ENCODE measurements around the gene ASXL2. TPM values are rescaled to one million over a fixed set of nuclear protein-coding genes. Genes with fewer than 3 reads are reported as not detected.
"Not testable (repeated sequence)": the region's sequence is repeated elsewhere in the genome, so short reads cannot be mapped to it uniquely, and the experiment has no call there.

The ASXL2 gene
- total RNA-seq, 1 experiment from 2014 or later = 6.6 TPM

DNA sequence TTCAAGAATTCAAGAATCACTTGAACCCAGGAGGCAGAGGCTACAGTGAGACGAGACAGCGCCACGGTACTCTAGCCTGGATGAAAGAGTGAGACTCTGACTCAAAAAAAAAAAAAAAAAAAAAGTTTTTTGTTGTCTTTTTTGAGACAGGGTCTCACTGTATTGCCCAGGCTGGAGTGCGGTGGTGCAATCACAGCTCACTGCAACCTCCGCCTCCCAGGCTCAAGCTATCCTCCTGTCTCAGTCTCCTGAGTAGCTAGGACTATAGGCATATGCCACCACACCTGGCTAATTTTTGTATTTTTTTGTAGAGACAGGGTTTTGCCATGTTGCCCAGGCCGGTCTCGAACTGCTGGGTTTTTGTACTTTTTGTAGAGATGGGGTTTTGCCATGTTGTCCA is 28.9 kb downstream of the ASXL2 start:
- DNase-seq (ENCODE audit: low read depth); in situ Hi-C loops (cut with HindIII; ENCODE audit: low pct_unique_long_range_greater_than_20kb, low sequenced_read_pairs): not testable (repeated sequence)

DNA sequence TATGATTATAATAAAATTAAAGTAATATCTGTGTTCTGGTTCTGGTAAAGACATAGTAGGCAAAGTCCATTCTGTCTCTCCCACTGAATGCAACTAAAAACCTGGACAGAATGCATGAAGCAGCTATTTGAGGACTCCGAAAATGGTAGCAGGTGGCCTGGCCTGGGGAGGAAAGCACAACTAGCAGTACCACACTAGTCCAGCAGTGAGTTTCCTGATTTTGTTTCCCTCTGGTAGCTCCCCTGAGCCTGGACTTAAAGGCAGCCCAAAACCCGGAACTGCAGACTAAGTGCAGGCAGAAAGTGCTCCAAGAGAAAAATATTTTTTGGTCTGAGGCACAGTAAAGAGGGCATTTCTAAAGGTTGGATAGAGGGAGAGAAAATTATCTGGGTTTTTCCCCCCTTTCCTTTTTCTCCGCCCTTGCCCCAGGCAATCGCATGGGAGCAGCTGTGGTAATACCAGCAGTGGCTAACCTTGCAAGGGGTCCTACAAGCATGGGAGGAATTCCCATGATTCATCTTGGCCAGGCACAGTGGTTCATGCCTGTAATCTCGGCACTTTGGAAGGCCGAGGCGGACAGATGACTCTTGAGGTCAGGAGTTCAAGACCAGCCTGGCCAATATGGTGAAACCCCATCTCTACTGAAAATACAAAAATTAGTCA is 32.3 kb downstream of the ASXL2 start:
- no peak for DNase-seq (ENCODE audit: low read depth)
- in situ Hi-C loops (cut with HindIII; ENCODE audit: low pct_unique_long_range_greater_than_20kb, low sequenced_read_pairs) = no loop called here

DNA sequence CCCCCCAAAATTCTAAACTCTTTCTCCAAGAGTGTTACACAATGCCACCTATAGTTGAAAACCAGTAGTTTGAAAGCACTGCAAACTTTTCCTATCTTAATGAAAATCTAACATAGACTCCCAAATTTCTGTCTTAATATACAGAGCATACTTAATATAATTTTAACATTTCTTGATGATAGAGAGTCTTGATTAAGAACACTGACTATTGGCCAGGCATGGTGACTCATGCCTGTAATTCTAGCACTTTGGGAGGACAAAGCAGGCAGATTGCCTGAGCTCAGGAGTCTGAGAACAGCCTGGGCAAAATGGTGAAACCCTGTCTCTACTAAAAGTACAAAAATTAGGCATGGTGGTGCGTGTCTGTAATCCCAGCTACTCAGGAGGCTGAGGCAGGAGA is 34.2 kb downstream of the ASXL2 start:
- DNase-seq (ENCODE audit: low read depth) = no peak
- in situ Hi-C loops (cut with HindIII; ENCODE audit: low pct_unique_long_range_greater_than_20kb, low sequenced_read_pairs) = no loop called here

DNA sequence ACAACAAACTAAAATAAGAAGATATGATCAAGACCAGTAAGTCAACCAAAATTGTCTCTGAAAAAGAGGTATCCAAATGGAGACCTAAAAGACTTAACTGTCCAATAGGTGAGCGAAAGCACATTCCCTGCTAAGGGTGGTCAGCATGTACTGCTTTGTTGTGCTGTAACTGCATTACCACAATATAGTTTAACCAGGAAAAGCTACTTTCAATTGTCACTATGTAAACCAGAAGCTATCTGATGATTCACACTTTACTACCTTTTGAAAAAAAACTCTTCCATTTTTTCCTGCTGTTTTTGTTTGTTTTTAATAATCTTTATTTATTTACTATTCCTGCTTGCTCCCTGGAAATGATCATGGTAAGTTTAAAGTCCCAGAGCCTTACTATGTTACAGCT is 36.1 kb downstream of the ASXL2 start:
- in situ Hi-C loops (cut with HindIII; ENCODE audit: low pct_unique_long_range_greater_than_20kb, low sequenced_read_pairs) = no loop called here
- DNase-seq (ENCODE audit: low read depth) = no peak

DNA sequence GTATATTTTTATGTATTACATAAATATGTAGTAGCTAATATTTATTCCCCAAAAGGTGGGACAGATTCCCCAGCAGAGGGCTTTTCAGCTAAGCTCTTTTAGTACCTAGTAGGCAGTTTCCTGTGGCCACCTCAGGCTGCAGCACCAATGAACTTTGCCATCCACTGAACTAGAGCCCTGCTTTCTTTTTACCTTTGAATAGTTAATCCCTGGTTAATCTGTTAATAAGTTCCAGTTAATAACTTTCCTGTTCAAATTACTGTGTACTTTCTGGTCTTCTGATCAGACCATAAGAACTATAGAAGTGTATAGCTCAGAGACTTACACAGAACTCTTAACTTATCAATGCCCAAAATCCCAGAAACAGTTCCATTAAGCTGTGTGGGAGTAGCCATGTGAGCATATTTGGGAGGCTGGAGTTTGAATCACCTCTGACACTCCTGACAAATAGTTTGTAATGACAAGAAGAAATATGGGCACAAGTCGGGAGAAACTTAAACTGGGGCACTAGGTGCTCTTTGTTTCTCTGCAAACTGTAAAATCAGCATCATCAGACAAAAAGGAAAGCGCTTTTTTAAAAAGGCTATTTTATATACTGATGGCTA is 40.0 kb downstream of the ASXL2 start:
- in situ Hi-C loops (cut with HindIII; ENCODE audit: low pct_unique_long_range_greater_than_20kb, low sequenced_read_pairs) = no loop called here
- DNase-seq (ENCODE audit: low read depth) = peak; percentile 45

DNA sequence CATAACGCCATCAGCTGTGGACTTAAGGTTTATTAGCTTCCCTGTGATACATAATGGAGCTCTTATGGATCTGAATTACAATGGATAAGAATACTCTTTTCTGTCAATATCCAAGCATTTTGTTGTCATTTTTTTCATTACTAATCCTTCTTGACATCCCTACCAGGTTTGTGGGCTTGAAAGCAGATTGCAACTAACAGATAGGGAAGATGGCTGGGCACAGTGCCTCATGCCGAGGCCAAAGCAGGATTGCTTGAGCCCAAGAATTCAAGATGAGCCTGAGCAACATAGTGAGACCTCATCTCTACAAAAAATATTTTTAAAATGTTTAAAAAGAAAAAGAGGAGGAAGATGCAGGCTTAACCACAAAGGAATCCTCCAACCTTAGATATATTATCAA is 42.4 kb downstream of the ASXL2 start:
- in situ Hi-C loops (cut with HindIII; ENCODE audit: low pct_unique_long_range_greater_than_20kb, low sequenced_read_pairs) = no loop called here
- no peak for DNase-seq (ENCODE audit: low read depth)

DNA sequence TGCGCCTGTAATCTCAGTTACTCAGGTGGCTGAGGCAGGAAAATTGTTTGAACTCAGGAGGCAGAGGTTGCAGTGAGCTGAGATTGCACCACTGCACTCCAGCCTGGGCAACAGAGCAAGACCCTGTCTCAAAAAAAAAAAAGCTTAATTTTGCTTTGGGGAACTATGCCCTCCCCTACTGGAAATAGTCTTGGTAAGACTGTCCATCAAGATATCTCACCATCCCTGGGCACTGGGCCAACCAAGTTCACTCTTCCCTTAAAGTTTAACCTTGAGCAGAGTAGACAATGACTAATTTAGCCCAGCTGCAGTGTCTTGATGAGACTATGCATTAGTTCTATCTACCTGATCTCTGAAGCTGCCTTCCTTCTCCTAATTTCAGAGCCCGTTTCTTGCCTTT is 44.7 kb downstream of the ASXL2 start:
- DNase-seq (ENCODE audit: low read depth) = peak; percentile 64
- in situ Hi-C loops (cut with HindIII; ENCODE audit: low pct_unique_long_range_greater_than_20kb, low sequenced_read_pairs) = no loop called here

DNA sequence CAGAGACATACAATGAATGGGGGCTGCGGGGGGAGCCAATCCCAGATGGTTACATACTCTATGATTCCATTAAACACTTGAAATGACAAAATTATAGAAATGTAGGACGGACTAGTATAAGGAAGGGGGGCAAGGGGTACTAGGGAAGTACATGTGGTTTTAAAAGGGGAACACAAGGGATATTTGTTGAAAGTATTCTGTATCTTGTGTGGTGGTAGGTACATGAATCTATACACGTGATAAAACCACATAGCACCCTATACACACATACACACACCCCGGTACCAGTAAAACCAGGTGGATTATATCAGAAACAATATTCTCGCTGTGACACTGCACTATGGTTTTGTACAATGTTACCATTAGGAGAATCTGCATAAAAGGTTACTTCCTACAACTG is 45.4 kb downstream of the ASXL2 start:
- in situ Hi-C loops (cut with HindIII; ENCODE audit: low pct_unique_long_range_greater_than_20kb, low sequenced_read_pairs) = no loop called here

DNA sequence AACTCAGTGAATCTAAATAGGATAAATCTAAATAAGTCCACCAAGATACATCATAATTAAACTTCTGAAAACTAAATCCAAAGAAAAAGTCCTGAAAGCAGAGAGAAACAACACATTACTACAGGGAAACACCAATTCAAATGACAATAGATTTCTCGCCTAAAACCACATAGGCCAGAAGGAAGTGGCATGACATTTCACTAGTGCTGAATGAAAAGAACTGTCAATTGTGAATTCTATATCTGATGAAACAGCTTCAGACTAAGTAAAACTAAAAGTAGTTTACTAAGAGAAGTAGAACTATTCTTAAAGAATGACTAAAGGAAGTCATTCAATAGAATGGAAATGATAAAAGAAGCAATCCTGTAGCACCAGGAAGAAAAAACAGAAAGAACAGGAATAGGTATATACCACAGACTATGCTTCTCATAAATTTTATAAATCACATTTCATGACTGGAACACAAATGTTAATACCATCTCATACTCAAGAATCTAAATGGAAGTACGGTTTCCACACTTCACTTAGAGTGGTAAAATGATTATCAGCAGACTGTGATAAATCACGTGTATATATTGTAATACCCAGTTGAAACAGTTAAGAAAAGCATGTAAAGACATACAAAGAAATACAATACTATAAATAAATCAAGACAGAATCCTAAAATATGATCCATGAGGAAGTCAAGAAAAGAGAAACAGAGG is 46.4 kb downstream of the ASXL2 start:
- in situ Hi-C loops (cut with HindIII; ENCODE audit: low pct_unique_long_range_greater_than_20kb, low sequenced_read_pairs) = no loop called here
- no peak for DNase-seq (ENCODE audit: low read depth)

More for the DNA sequence above, 45.4 kb downstream of the ASXL2 start:
- no peak for DNase-seq (ENCODE audit: low read depth)

DNA sequence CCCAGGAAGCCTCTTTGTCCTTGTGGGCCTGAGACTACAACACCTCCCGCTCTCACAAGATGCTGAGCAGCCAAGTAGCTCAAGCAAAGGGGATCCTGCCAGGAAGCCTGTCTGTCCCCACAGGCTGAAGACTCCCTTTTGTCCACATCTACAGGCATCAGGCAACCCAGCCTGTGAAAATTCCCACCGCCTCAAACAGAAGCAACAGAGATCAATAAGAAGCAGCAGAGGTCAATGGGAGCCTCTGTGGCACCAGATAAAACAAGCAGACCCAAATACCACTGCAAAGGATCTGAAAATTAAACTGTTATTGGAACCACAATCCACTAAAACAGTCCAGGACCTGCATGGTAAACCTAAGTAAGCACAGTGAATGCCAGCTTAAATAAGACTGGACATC is 48.5 kb downstream of the ASXL2 start:
- no peak for DNase-seq (ENCODE audit: low read depth)
- in situ Hi-C loops (cut with HindIII; ENCODE audit: low pct_unique_long_range_greater_than_20kb, low sequenced_read_pairs) = no loop called here

DNA sequence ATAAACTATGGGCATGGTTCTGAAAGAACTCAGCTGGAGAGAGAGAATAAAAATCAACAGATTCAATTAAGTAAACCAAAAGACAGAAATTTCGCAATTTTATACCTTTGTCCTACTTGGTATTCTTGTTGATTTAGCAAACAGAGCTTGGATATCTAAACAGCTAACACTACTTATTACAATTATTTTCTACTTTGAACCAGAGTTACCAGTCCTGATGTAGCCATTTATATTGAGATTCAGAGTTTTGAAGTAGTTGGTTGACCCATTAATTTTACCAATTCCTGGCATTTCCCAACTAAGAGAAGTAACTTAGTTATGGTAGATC is 48.9 kb downstream of the ASXL2 start:
- in situ Hi-C loops (cut with HindIII; ENCODE audit: low pct_unique_long_range_greater_than_20kb, low sequenced_read_pairs) = no loop called here
- DNase-seq (ENCODE audit: low read depth) = no peak

DNA sequence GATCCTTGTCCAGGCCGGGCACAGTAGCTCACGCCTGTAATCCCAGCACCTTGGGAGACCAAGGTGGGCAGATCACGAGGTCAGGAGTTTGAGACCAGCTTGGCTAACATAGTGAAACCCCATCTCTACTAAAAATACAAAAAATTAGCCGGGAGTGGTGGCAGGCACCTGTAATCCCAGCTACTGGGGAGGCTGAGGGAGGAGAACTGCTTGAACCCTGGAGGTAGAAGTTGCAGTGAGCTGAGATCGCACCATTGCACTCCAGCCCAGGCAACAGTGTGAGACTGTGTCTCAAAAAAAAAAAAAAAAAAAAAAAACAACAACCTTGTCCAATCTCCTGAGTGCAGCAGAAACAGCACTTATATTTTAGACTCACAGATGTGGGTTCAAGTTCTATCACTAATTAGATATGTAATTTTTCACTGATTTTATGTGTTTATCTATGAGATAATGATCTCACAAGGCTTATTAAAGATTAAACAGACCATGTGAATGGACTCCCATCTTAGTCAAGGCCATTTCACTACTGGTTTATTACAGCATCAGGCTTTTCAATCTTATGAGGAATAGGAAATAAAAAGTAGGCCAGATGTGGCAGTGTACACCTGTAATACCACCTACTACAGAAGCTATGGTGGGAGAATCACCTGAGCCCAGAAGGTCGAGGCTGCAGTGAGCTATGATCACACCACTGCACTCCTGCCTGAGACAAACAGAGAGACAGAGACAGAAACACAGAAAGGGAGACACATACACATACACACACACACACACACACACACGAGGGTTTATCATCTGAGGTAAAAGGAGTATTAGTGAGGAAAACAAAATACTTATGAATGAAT is 49.5 kb downstream of the ASXL2 start:
- in situ Hi-C loops (cut with HindIII; ENCODE audit: low pct_unique_long_range_greater_than_20kb, low sequenced_read_pairs) = not testable (repeated sequence)
- DNase-seq (ENCODE audit: low read depth) = peak; percentile 48

DNA sequence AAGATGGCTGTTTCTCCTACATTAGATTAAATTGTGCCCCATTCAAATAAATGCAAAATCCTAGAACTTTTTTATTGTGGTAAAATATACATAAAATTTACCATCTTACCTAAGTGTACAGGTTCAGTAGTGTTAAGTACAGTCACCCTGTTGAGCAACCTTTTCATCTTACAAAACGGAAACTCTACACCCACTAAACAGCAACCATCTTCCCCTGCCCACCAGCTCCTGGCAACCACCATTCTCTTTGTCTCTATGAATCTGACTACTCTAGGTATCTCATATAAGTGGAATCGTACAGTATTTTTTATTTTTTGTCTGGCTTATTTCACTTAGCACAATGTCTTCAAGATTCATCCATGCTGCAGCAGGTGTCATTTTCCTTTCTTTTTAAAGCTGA is 53.0 kb downstream of the ASXL2 start:
- in situ Hi-C loops (cut with HindIII; ENCODE audit: low pct_unique_long_range_greater_than_20kb, low sequenced_read_pairs) = no loop called here
- DNase-seq (ENCODE audit: low read depth) = no peak

DNA sequence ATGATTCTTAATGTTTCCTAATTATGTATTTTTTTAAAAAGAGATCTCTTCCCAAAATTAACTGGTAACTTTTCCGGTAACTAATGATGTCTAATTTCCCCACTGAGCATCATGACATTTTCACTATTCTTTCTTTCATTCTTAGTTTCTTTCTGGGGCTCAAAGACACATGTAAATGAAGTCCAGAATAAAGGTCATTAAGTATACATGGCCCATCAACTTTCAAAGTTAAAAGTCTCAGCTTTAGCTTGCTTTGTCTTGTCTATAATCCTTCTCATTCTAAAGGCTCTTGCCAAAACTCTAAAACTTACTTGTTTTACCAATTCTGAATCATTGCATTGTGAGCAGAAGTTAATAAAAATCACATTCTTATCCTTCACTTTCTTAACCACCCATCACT is 53.6 kb downstream of the ASXL2 start:
- in situ Hi-C loops (cut with HindIII; ENCODE audit: low pct_unique_long_range_greater_than_20kb, low sequenced_read_pairs) = no loop called here
- DNase-seq (ENCODE audit: low read depth) = no peak

DNA sequence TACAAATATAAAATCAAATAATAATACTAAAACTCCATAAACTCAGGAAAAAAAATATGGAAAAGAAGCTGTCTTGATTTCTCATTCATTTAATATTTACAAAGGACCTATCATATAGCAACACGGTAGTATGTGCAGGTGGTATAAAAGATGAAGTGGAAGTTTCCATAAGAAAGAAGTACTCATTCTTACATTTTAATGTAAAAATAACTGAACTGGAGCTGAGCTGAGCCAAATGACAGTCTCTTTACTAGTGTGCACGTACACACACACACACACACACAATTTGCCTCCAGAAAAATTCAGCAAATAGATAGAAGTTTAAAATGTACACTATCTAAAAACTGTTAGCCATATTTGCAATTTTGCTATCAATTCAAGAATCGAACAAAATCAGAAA is 54.1 kb downstream of the ASXL2 start:
- in situ Hi-C loops (cut with HindIII; ENCODE audit: low pct_unique_long_range_greater_than_20kb, low sequenced_read_pairs) = no loop called here
- no peak for DNase-seq (ENCODE audit: low read depth)

DNA sequence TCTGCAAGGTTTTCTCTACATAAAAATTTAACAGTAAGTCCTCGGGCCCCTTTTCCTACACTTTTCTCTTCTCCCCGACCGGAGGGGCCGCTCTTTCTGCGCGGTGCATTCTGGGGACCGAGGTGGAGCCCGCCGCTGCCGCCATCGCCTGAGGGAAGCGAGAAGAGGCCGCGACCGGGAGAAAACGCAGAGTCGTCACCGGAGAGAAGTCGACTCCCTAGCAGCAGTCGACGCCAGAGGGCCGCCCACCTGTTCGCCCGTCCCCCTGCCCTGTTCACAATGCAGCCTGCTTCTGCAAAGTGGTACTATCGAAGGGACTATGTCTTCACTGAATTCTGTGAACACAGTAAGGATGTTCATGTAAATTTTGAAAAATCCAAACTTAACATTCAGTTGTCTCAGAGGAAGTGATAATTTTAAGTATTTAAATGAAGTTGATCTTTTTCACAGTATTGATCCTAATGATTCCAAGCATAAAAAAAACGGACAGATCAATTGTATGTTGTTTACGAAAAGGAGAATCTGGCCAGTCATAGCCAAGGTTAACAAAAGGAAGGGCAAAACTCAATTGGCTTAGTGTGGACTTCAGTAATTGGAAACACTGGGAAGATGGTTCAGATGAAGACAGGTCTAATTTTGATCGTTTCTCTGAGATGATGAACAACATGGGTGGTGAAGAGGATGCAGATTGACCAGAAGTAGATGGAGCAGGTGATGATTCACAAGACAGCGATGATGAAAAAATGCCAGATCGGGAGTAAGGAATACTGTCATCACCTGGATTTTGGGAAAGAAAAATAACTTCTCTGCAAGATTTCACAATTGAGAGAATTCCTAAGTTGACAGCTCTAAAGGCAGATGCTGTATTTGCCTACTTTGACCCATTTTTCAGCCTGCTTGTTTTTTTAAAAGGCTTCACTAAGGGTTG is 55.8 kb downstream of the ASXL2 start:
- in situ Hi-C loops (cut with HindIII; ENCODE audit: low pct_unique_long_range_greater_than_20kb, low sequenced_read_pairs) = no loop called here
- no peak for DNase-seq (ENCODE audit: low read depth)

DNA sequence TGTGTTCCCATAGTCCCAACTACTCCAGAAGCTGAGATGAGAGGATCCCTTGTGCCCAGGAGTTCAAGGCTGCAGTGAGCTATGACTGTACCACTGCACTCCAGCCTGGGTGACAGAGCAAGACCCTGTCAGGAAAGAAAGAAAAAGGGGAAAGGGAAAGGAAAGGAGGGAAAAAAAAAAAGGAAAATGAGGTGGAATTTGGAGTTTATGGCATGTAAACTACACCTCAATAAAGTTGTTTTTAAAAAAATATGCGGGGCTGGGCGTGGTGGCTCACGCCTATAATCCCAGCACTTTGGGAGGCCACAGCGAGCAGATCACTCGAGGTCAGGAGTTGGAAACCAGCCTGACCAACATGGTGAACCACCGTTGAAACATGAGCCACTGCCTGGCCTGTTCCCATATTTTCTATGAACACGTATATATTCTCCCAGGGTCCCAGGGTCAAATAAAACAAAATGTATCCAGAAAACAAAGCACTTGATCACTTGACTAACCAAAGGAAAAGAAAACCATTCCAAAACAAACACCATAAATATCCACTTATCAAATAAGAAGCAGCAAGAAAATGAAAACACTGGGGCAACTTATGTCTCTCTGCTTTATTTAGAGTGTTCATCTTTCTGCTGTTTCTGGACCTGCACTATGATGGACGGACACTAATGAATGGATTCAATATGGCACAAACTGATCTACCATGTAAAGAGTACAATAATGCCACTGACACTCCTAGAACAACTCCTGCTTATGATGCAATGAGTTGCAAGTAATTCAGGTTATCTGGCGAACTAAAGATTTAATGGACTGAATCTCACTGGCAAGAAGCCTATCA is 56.8 kb downstream of the ASXL2 start:
- peak; percentile 46 for DNase-seq (ENCODE audit: low read depth)
- in situ Hi-C loops (cut with HindIII; ENCODE audit: low pct_unique_long_range_greater_than_20kb, low sequenced_read_pairs) = no loop called here

Measured in Caki2 (cell line).